Ishikawa (cell line): ENCODE results near the gene S100A13.
A peak's percentile ranks its signal among the peaks of the same experiment; 100 is the strongest.

Source experiments
- CEBPB ChIP-seq: IDR thresholded peaks from 2 replicates; pipeline ENCODE4 v1.6.1; 2012
- CREB1 ChIP-seq: IDR thresholded peaks from 2 replicates; pipeline ENCODE4 v1.6.1; 2012; ENCODE audit warnings: low read depth
- EGR1 ChIP-seq: IDR thresholded peaks from 2 replicates; pipeline ENCODE4 v1.6.1; 2012
- EP300 ChIP-seq: IDR thresholded peaks from 2 replicates; pipeline ENCODE4 v1.6.1; 2012; ENCODE audit warnings: borderline replicate concordance
- FOXM1 ChIP-seq: IDR thresholded peaks from 2 replicates; pipeline ENCODE4 v1.6.1; 2012; ENCODE audit warnings: low read depth, borderline replicate concordance
- NFIC ChIP-seq: IDR thresholded peaks from 2 replicates; pipeline ENCODE4 v1.6.1; 2012
- RAD21 ChIP-seq: IDR thresholded peaks from 2 replicates; pipeline ENCODE4 v1.6.1; 2012; ENCODE audit warnings: low read depth
- TAF1 ChIP-seq: IDR thresholded peaks from 2 replicates; pipeline ENCODE4 v1.6.1; 2012; ENCODE audit warnings: low read depth, mild to moderate bottlenecking
- TCF12 ChIP-seq: IDR thresholded peaks from 2 replicates; pipeline ENCODE4 v1.6.1; 2012; ENCODE audit warnings: low read depth
- TEAD4 ChIP-seq: IDR thresholded peaks from 2 replicates; pipeline ENCODE4 v1.6.1; 2012
- YY1 ChIP-seq: IDR thresholded peaks from 2 replicates; pipeline ENCODE4 v1.6.1; 2012; ENCODE audit warnings: low read depth
- ZBTB7A ChIP-seq: IDR thresholded peaks from 2 replicates; pipeline ENCODE4 v1.6.1; 2012; ENCODE audit warnings: low read depth
- TF ChIP-seq, protein P1 (sequence below): IDR thresholded peaks from 2 replicates; pipeline ENCODE4 v1.6.1; 2012; ENCODE audit warnings: low read depth, mild to moderate bottlenecking
- TF ChIP-seq, protein P2 (sequence below): IDR thresholded peaks from 2 replicates; pipeline ENCODE4 v1.6.1; 2012
- TF ChIP-seq, protein P3 (sequence below): IDR thresholded peaks from 2 replicates; pipeline ENCODE4 v1.6.1; 2012

The S100A13 gene

DNA sequence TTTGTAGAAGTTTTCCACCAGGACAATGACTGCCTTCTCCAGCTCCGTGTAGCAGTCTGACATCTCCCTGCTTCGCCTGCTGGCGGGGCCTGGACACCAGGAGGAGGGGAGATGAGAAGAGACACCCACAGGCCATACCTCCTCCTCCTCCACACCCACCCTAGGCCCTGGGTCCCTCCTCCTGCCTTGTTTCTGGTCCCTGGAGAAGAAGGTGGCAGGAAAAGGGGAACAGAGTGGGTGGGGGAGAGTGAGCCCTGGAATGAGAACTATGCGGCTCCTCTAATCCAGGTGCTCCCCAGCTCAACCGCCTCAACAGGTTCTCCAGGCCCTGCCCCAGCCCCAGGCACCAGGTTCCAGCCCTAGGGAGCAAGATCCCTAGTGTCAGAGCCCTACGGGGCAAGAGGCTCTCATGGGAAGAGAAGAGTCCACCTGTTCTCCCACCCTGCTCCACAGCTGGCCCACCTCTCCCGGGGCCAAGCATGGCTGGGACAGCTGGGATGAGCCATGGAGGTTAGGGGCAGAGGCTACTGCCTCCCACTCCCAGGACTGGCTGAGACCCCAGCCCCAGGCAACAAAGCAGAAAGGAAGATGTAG, 19.1 kb downstream of the S100A13 start:
- TF ChIP-seq EGR1 (no peak), TCF12 (peak; percentile 32; the same call in 1 of the 2 replicates), TEAD4 (peak; percentile 91), EP300 (peak; percentile 30; the same call in 1 of the 2 replicates), CEBPB (no peak)

DNA sequence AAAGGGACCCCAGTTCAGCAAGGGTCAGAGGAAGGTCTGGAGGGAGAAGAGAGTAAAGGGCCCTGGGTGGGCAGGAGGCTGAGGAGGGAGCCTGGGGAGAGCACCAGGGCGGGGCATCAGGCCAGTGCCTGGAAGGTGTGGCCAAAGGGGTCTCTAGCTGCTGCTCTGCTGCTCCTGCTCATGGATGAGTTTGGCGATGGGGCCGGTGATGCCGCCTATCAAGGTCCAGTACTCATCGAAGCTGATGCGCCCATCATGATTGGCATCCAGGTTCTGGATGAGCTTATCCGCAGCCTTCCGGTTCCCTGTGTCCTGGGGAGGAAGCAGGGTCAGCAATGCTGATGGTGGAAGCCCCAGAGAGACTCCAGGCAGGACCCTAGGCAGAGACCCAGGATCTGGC, 19.9 kb downstream of the S100A13 start:
- TF ChIP-seq EP300 (no peak), YY1 (no peak), CEBPB (no peak), NFIC (no peak), TCF12 (no peak), CREB1 (no peak), ZBTB7A (no peak), TAF1 (no peak), EGR1 (no peak)
- TF ChIP-seq, protein P1, sequence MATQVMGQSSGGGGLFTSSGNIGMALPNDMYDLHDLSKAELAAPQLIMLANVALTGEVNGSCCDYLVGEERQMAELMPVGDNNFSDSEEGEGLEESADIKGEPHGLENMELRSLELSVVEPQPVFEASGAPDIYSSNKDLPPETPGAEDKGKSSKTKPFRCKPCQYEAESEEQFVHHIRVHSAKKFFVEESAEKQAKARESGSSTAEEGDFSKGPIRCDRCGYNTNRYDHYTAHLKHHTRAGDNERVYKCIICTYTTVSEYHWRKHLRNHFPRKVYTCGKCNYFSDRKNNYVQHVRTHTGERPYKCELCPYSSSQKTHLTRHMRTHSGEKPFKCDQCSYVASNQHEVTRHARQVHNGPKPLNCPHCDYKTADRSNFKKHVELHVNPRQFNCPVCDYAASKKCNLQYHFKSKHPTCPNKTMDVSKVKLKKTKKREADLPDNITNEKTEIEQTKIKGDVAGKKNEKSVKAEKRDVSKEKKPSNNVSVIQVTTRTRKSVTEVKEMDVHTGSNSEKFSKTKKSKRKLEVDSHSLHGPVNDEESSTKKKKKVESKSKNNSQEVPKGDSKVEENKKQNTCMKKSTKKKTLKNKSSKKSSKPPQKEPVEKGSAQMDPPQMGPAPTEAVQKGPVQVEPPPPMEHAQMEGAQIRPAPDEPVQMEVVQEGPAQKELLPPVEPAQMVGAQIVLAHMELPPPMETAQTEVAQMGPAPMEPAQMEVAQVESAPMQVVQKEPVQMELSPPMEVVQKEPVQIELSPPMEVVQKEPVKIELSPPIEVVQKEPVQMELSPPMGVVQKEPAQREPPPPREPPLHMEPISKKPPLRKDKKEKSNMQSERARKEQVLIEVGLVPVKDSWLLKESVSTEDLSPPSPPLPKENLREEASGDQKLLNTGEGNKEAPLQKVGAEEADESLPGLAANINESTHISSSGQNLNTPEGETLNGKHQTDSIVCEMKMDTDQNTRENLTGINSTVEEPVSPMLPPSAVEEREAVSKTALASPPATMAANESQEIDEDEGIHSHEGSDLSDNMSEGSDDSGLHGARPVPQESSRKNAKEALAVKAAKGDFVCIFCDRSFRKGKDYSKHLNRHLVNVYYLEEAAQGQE, result no peak
- TF ChIP-seq, protein P2, sequence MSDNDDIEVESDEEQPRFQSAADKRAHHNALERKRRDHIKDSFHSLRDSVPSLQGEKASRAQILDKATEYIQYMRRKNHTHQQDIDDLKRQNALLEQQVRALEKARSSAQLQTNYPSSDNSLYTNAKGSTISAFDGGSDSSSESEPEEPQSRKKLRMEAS, result no peak

DNA sequence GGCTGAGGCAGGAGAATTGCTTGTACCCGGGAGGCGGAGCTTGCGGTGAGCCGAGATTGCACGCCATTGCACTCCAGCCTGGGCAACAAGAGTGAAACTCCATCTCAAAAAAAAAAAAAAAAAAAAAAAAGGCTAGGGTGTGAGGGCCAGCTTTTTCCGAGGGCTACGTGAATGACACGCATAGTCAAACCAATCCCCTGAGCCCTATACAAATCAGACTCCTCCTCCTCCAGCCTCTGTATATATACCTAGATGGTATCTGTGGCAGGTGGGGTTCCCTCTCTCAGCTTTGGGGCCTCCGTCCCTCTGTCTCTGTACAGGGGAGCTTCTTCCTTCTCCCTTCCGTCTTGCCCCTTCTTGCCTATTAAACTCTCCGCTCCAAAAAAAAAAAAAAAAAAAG, 21.1 kb downstream of the S100A13 start:
- TF ChIP-seq ZBTB7A (no peak), FOXM1 (no peak), NFIC (no peak), RAD21 (no peak), CEBPB (no peak), EGR1 (no peak), TCF12 (no peak), YY1 (no peak), TAF1 (no peak), CREB1 (no peak), TEAD4 (no peak), EP300 (no peak)
- TF ChIP-seq, protein P3, sequence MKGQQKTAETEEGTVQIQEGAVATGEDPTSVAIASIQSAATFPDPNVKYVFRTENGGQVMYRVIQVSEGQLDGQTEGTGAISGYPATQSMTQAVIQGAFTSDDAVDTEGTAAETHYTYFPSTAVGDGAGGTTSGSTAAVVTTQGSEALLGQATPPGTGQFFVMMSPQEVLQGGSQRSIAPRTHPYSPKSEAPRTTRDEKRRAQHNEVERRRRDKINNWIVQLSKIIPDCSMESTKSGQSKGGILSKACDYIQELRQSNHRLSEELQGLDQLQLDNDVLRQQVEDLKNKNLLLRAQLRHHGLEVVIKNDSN, result no peak
- TF ChIP-seq, protein P2, result no peak
- TF ChIP-seq, protein P1, result no peak

DNA sequence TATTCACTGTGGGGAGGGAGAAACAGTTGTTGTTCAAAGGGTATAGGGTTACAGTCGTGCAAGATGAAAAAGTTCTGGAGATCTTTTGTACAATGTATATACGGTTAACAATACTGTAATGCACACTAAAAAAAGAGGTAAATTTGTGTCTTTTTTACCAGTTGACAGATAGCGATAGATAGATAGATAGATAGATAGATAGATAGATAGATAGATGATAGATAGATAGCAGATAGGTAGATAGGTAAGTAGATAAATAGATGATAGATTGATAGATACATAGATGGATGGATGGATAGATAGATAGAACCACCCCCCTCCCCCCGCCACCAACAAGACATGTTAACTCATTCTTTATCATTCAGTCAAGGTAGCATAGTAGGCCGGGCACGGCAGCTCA, 24.6 kb downstream of the S100A13 start:
- TF ChIP-seq, protein P3, result no peak
- TF ChIP-seq TAF1 (no peak), TCF12 (no peak), FOXM1 (no peak), EP300 (no peak), ZBTB7A (no peak)

DNA sequence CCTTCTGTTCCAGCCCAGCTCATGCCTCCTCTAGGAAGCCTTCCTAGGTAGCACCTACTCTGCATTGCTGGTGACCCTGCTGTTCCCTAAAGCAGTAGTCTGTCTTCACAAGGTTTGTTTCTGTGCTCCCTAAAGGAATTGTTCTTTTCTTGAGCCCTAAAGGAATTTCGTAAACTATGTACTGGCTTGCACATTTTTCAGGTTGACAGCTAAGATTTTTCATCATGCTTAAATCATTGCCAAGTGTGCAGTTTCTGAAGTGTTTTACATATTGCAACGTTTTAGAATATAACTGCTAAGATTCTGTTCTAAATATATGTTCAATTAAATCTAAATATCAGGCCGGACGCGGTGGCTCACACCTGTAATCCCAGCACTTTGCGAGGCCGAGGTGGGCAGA, 27.5 kb downstream of the S100A13 start:
- TF ChIP-seq YY1, result no peak

DNA sequence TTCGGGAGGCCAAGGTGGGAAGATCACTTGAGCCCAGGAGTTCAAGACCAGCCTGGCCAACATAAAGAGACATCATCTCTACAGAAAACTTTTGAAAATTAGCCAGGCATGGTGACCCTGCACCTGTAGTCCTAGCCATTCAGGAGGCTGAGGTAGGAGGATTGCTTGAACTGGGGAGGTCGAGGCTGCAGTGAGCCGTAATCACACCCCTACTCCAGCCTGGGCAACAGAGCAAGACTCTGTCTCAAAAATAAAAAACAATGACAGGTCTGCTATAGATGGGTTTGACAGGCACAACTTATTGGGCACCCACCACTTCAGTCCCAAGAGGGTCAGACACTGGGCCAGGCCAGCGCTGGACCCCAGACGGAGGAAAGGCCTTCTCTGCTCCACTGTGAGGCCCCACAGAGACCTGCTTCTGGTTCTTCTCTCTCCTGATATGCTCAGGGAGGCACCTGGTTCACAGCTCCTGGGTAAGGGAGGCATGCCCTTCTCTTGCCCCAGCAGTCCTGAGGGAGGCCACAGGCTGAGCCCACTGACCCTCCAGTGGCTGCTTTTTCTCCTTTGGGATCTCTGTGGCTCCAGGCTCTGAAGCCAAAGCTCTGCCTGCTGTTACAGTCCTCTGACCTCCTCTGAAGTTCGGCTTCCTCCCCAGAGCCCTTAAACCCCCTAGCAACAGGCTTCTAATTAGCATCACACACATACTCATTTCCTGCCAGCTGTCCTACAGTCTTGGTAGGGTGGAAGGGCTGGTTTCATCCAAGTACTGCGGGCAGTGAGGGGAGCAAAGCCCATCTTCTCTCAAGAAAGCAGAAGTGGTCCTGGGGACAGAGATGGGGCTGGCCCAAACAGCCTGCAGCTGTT, 28.8 kb downstream of the S100A13 start:
- no peak for TF ChIP-seq NFIC
- TF ChIP-seq FOXM1, result no peak
- no peak for TF ChIP-seq TCF12
- TF ChIP-seq YY1, result no peak
